Esophagus squamous epithelium (tissue), 4 donors: Measurements from ENCODE around the gene TGM3.
"Not testable (repeated sequence)": the region's sequence is repeated elsewhere in the genome, so short reads cannot be mapped to it uniquely, and the experiment has no call there.

Source experiments
- CTCF ChIP-seq, 6 experiments: fragments of 450-650 bp in 4 of 6; fragments of 200-600 bp in 2 of 6; sonication (generic) in 2 of 6; IDR thresholded peaks; one replicate each; pipeline ENCODE4 v1.5.1; 2016 to 2019; ENCODE audit warnings: antibody characterized with exemption in 6 of 6, mild to moderate bottlenecking in 4 of 6, moderate library complexity in 4 of 6
- POLR2A ChIP-seq, 4 donors: fragments of 450-650 bp; IDR thresholded peaks; one replicate each; pipeline ENCODE4 v1.6.1; 2017; ENCODE audit warnings: antibody characterized with exemption in 4 of 4, mild to moderate bottlenecking in 4 of 4, moderate library complexity in 3 of 4

GRCh38 chr20:2264621-2265374 is 31.0 kb upstream of the TGM3 start:
- not testable (repeated sequence) for TF ChIP-seq CTCF, POLR2A (IDR thresholded peaks at IDR 0.05)
